Endothelial cell (in vitro differentiated cells): ENCODE data around the gene PLEKHF1. TPM values are rescaled to one million over a fixed set of nuclear protein-coding genes. Genes with fewer than 3 reads are reported as not detected.

Source experiments
- DNase-seq: peaks from one replicate; pipeline ENCODE4 v3.0.0; 2021; ENCODE audit warnings: low spot score
- H3K27ac Mint-ChIP-seq: one replicate; pipeline ENCODE4 v1.8.0; 2021; ENCODE audit warnings: mixed read lengths, inconsistent platforms; ENCODE audit not compliant: unreplicated experiment
- H3K27me3 Mint-ChIP-seq: one replicate; pipeline ENCODE4 v1.8.0; 2021; ENCODE audit warnings: mild to moderate bottlenecking, moderate library complexity, mixed read lengths, inconsistent platforms; ENCODE audit not compliant: unreplicated experiment
- H3K36me3 Mint-ChIP-seq: one replicate; pipeline ENCODE4 v1.8.0; 2021; ENCODE audit warnings: mild to moderate bottlenecking, low read depth, mixed read lengths, inconsistent platforms; ENCODE audit not compliant: unreplicated experiment
- H3K4me1 Mint-ChIP-seq: one replicate; pipeline ENCODE4 v1.8.0; 2021; ENCODE audit warnings: mild to moderate bottlenecking, mixed read lengths, inconsistent platforms; ENCODE audit not compliant: unreplicated experiment
- H3K4me3 Mint-ChIP-seq: one replicate; pipeline ENCODE4 v1.8.0; 2021; ENCODE audit warnings: mild to moderate bottlenecking, mixed read lengths, inconsistent platforms; ENCODE audit not compliant: unreplicated experiment
- H3K9me3 Mint-ChIP-seq: one replicate; pipeline ENCODE4 v1.8.0; 2021; ENCODE audit warnings: mixed read lengths, inconsistent platforms; ENCODE audit not compliant: unreplicated experiment
- CTCF ChIP-seq: fragments of 200-600 bp; sonication (generic); IDR thresholded peaks from one replicate; pipeline ENCODE4 v1.5.0; 2021; ENCODE audit warnings: antibody characterized with exemption; ENCODE audit not compliant: unreplicated experiment
- total RNA-seq: library from RNA; stranded (reverse); fragmentation: NEBNext Ultra II Directional; extraction: Animal tissue kit (Norgen Biotek cat#: 25700); gene quantifications from one replicate; pipeline ENCODE4 v1.2.1, GENCODE V29; 2021; ENCODE audit not compliant: unreplicated experiment

The PLEKHF1 gene
- total RNA-seq, 1 donor from 2014 or later, result 0.77 TPM

GRCh38 chr19:29674374-29675119 is 9.3 kb downstream of the PLEKHF1 start:
- DNase-seq, result no peak
- Mint-ChIP-seq H3K4me3 (no peak overlapping the region), H3K36me3 (peaks cover 3% of the 10 kb centered on the region), H3K27ac (no peak overlapping the region), H3K27me3 (peaks cover 8% of the 10 kb centered on the region), H3K9me3 (no peaks in the 10 kb centered on the region), H3K4me1 (no peaks in the 10 kb centered on the region)
- no peak for TF ChIP-seq CTCF

GRCh38 chr19:29675120-29675649 is 9.9 kb downstream of the PLEKHF1 start:
- no peak for DNase-seq

GRCh38 chr19:29675650-29676186 is 10.5 kb downstream of the PLEKHF1 start:
- DNase-seq, result no peak
- no peaks in the 10 kb centered on the region for H3K4me1 Mint-ChIP-seq
- no peak overlapping the region for H3K4me3 Mint-ChIP-seq
- no peak for TF ChIP-seq CTCF
- H3K27me3 Mint-ChIP-seq, result peaks cover 5% of the 10 kb centered on the region
- no peak overlapping the region for H3K27ac Mint-ChIP-seq
- no peaks in the 10 kb centered on the region for H3K36me3 Mint-ChIP-seq
- no peaks in the 10 kb centered on the region for H3K9me3 Mint-ChIP-seq

More at GRCh38 chr19:29675120-29675649, 9.9 kb downstream of the PLEKHF1 start:
- no peaks in the 10 kb centered on the region for H3K9me3 Mint-ChIP-seq
- H3K27me3 Mint-ChIP-seq, result peaks cover 5% of the 10 kb centered on the region
- H3K4me1 Mint-ChIP-seq, result no peaks in the 10 kb centered on the region
- no peak for TF ChIP-seq CTCF
- H3K36me3 Mint-ChIP-seq, result no peaks in the 10 kb centered on the region
- no peak overlapping the region for H3K27ac Mint-ChIP-seq
- H3K4me3 Mint-ChIP-seq, result no peak overlapping the region

- Mint-ChIP-seq H3K27ac (no peak overlapping the region), H3K4me1 (no peaks in the 10 kb centered on the region), H3K36me3 (no peaks in the 10 kb centered on the region), H3K9me3 (no peaks in the 10 kb centered on the region), H3K4me3 (no peak overlapping the region), H3K27me3 (peaks cover 5% of the 10 kb centered on the region)
- no peak for DNase-seq
- no peak for TF ChIP-seq CTCF
Observed at GRCh38 chr19:29676586-29676985, 11.3 kb downstream of the PLEKHF1 start.
